HG03135 (cell line): ENCODE results near the gene OR2V1.
"Not testable (repeated sequence)": the region's sequence is repeated elsewhere in the genome, so short reads cannot be mapped to it uniquely, and the experiment has no call there.

Experiments used
- ATAC-seq: cut with Tn5 transposase; IDR thresholded peaks from one replicate; pipeline ENCODE4 v1.9.1; 2021; ENCODE audit warnings: mild to moderate bottlenecking, moderate library complexity; ENCODE audit not compliant: unreplicated experiment

OR2V1 gene, protein sequence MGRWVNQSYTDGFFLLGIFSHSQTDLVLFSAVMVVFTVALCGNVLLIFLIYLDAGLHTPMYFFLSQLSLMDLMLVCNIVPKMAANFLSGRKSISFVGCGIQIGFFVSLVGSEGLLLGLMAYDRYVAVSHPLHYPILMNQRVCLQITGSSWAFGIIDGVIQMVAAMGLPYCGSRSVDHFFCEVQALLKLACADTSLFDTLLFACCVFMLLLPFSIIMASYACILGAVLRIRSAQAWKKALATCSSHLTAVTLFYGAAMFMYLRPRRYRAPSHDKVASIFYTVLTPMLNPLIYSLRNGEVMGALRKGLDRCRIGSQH

GRCh38 chr5:181130832-181131496, at the start of gene OR2V1:
Gene OR2V1, minus strand, starts transcription at chr5:181131169. Its CDS starts 5,865 bp downstream, at chr5:181125304.
- no peak for ATAC-seq

DNA sequence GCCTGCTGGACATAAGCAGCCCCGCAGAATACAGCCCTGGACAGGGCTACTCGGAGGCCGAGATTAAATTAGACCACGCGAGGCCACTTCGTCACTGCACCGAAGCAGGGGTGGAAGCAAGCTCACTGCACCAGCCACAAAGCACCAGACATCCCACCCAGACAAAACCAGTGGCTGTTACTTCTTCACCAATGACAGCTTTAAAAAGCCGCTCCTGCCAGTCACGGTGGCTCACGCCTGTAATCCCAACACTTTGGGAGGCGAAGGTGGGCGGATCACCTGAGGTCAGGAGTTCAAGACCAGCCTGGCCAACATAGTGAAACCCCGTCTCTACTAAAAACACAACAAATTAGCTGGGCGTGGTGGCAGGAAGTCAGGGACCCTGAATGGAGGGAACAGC, 46.6 kb upstream of the OR2V1 start:
- not testable (repeated sequence) for ATAC-seq

DNA sequence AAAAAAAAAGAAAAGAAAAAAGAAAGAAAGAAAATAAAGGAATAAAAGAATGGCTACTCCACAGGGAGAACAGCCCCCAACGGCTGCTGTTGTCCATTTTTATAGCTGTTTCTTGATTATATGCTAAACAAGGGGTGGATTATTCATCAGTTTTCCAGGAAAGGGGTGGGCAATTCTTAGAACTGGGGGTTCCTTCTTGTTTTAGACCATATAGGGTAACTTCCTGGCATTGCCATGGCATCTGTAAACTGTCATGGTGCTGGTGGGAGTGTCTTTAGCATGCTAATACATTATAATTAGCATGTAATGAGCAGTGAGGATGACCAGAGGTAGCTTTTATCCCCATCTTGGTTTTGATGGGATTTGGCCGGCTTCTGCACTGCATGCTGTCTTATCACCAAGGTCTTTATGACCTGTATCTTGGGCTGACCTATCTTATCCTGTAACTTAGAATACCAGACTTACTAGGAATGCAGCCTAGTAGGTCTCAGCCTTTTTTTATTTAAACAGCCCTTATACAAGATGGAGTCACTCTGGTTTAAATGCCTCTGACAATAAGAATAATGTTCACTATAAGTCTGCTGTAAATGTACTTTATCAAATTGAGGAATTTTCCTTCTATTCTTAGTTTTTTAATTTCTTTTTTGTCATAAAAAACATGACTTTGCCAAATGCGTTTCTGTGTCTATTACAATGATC, 45.4 kb upstream of the OR2V1 start:
- ATAC-seq, result no peak

DNA sequence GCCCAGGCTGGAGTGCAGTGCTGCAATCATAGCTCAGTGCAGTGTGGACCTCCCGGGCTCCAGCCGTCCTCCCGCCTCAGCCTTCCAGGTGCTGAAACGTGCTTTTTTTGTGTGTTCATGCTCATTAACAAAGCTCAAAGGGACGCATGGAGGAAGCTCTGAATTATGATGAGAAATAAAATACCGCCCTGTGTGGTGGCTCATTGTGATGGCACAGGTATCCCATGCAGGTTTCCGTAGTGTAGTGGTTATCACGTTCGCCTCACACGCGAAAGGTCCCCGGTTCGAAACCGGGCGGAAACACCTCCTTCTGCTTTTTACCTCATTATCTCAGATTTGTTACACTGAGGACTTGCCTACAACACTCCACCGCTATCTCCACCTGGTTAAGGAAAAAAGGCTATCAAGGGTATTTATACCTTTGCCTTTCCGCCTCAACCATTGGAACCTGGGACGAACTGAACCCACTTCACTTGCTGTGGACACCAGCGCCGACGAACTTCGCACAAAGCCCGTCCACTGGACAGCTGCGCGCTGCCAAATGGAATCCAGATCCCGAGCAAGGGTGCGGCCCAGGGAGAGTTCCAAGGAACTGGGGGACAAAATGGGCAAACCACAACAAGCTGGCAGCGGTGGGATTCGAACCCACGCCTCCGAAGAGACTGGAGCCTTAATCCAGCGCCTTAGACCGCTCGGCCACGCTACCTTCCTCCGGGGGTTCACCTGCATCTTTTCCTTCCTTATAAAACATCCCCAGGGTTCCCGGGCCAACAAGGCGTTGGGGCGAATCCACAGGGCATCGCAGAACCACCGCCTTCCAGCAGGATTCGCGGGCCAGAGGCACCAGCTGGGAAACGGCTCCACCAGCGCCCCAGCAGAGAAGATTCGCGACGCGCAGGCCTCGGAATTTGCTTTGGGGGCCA, 42.7 kb upstream of the OR2V1 start:
- peak; percentile 48 for ATAC-seq

- peak; percentile 19 for ATAC-seq
Observed at GRCh38 chr5:181173027-181173419, 42.1 kb upstream of the OR2V1 start.

- ATAC-seq, result no peak
Observed at GRCh38 chr5:181171782-181172181, 40.8 kb upstream of the OR2V1 start.

GRCh38 chr5:181170996-181171395, 40.0 kb upstream of the OR2V1 start:
- no peak for ATAC-seq

GRCh38 chr5:181170237-181170825, 39.4 kb upstream of the OR2V1 start:
- ATAC-seq, result no peak

GRCh38 chr5:181169459-181170236, 38.7 kb upstream of the OR2V1 start:
- ATAC-seq, result not testable (repeated sequence)

GRCh38 chr5:181168595-181169118, 37.7 kb upstream of the OR2V1 start:
- no peak for ATAC-seq

DNA sequence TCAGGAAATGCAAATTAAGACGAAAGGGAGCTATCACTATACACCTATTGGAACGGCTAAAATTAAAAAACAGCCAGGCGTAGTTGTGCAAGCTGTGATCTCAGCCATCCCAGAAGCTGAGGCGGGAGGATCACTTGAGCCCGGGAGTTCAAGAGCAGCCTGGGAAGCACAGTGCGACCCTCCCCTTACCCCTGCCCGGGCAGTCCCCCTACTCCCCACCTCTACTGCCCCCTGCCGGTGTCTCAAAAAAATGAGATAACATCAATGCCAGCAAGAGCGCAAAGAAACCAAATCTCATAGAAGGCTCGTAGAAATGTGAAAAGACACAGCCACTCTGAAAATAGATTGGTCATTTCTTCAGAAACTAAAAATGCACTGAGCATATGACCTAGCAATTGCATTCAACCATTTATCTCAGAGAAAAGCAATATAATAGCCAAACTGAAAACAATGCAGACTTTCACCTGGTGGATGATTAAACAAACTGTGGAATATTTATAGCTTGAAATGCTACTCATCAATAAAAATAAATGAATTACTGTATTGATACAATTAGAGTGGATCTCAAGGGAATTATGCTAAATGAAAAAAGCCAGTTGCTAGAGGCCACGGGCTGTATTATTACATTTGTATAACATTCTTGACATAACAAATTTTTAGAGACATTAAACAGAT, 37.0 kb upstream of the OR2V1 start:
- ATAC-seq, result no peak

- no peak for ATAC-seq
Observed at GRCh38 chr5:181166812-181167733, 36.1 kb upstream of the OR2V1 start.

DNA sequence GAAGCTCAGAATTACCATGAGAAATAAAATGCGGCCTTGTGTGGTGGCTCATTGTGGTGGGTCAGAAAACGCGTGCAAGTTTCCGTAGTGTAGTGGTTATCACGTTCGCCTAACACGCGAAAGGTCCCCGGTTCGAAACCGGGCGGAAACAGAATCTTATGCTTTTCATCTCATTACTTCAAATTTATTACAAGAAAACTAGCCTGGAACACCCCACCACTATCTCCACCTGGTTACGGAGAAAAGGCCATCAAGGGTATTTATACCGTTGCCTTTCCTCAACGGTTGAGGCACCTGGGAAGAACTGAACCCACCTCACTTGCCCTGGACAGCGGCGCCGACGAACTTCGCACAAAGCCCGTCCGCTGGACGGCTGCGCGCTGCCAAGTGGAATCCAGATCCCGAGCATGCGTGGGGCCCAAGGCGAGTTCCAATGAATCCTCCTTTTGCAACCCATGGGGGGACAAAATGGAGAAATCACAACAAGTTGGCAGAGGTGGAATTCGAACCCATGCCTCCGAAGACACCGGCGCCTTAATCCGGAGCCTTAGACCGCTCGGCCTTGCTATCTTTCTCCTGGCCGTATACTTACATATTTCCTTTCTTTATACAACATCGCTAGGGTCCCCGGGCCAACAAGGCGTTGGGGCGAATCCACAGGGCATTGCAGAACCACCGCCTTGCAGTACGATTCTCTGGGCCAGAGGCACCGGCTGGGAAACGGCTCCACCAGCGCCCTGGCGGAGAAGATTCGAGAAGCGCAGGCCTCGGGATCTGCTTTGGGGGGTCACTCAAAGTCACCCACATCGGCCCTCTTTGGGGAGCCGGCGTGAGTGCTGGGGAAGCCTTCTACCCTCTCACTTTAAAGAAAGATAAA, 33.3 kb upstream of the OR2V1 start:
- no peak for ATAC-seq

GRCh38 chr5:181163487-181164075, 32.6 kb upstream of the OR2V1 start:
- ATAC-seq, result no peak

DNA sequence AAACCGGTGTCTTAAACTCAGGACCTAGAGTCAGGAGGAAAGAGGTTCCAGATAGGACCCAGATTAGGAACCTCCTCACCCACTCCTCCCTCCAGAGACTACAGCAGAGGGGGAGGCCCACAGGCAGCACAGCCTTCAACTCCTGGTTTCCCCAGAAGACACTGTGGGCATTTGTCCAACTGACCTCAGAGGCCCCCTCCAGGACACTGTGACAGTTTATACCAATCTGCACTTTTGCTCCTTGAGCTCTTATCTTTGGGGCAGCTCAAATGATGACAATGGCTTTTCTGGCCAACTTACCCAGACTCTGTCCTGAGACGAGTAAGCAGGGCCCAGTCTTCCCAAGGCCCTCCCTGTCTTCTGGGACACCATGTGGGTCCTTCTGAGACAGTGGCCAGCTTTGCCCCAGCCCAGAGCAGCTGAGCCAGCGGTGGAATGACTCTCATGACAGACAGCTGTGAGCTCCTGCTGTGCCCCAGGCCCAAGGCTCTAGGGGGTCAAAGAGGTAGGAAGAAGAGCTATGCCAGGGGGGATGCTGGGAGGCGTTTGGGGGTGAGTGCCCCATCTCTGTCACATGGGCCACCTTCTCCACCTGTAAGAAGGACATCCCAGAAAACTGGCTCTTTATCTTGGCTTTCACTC, 30.7 kb upstream of the OR2V1 start:
- ATAC-seq, result no peak
